Neutrophil (primary cell): Measurements from ENCODE around the gene FAM114A2.

ENCODE experiments used
- H3K27ac ChIP-seq: fragments of 200-600 bp; sonication (generic); 2 replicates; pipeline ENCODE4 v1.5.1; 2016; ENCODE audit warnings: mild to moderate bottlenecking, moderate library complexity
- H3K27me3 ChIP-seq: fragments of 200-600 bp; sonication (generic); 2 replicates; pipeline ENCODE4 v1.6.0; 2016; ENCODE audit warnings: mild to moderate bottlenecking
- H3K36me3 ChIP-seq: fragments of 200-600 bp; sonication (generic); 2 replicates; pipeline ENCODE4 v1.5.1; 2017
- H3K4me1 ChIP-seq, 2 experiments: fragments of 200-600 bp in 1 of 2; sonication (generic) in 1 of 2; 1 replicate in 1 of 2; 2 replicates in 1 of 2; pipeline versions ENCODE4 v1.5.1 to v1.6.1; 2013 to 2016; ENCODE audit warnings: low read depth in 1 of 2, low read length in 1 of 2, mild to moderate bottlenecking in 1 of 2, moderate library complexity in 1 of 2; ENCODE audit not compliant: control insufficient read depth in 1 of 2, insufficient read depth in 1 of 2
- H3K4me3 ChIP-seq, 2 experiments: fragments of 200-600 bp in 1 of 2; sonication (generic) in 1 of 2; 1 replicate in 1 of 2; 2 replicates in 1 of 2; pipeline ENCODE4 v1.5.1; 2013 to 2016; ENCODE audit warnings: low read depth in 1 of 2, low read length in 1 of 2, mild to moderate bottlenecking in 1 of 2, moderate library complexity in 1 of 2
- H3K9me3 ChIP-seq: fragments of 200-600 bp; sonication (generic); 2 replicates; pipeline ENCODE4 v1.5.1; 2016
- TF ChIP-seq, protein P1 (sequence below): fragments of 200-600 bp; sonication (generic); IDR thresholded peaks from 2 replicates; pipeline ENCODE4 v1.5.1; 2016; ENCODE audit warnings: antibody characterized with exemption

Gene FAM114A2

DNA sequence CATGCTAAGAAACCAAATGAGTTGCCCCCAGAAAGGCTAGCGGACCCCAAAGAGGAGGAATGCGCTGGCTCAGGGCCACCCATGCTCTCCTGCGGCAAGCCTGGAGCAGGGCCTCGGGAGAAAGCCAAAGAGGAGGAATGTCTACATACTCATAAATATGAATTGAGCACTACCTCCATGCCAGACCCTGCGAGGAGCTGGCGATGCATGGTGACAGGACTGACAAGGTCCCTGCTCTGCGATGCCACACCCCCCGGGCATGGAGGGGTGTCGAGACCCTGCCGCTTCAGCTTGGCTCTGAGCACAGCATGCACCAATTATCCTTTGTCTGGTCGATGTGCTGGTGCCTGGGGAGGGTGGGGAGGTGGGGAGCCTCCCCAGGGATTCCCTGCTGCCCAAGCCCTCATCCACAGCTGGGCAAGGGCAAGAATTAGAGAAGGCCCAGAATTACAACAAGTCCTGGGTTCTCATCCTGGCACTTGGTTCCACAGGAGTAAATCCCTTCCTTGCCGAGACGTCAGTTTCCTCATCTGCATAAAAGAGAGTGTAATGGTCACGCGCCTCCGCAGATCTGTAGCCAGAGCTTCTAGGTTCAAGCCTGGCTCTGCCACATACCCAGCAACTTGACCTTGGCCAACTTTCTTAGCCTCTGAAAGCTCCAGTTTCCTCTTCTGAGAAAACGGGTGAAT lies 74.4 kb downstream of the FAM114A2 start:
- H3K4me3 ChIP-seq = no peak overlapping the region
- peaks cover 8% of the 10 kb centered on the region for H3K27me3 ChIP-seq
- H3K4me1 ChIP-seq = no peaks in the 10 kb centered on the region
- no peaks in the 10 kb centered on the region for H3K9me3 ChIP-seq
- H3K27ac ChIP-seq = no peak overlapping the region
- no peaks in the 10 kb centered on the region for H3K36me3 ChIP-seq
- TF ChIP-seq, protein P1, sequence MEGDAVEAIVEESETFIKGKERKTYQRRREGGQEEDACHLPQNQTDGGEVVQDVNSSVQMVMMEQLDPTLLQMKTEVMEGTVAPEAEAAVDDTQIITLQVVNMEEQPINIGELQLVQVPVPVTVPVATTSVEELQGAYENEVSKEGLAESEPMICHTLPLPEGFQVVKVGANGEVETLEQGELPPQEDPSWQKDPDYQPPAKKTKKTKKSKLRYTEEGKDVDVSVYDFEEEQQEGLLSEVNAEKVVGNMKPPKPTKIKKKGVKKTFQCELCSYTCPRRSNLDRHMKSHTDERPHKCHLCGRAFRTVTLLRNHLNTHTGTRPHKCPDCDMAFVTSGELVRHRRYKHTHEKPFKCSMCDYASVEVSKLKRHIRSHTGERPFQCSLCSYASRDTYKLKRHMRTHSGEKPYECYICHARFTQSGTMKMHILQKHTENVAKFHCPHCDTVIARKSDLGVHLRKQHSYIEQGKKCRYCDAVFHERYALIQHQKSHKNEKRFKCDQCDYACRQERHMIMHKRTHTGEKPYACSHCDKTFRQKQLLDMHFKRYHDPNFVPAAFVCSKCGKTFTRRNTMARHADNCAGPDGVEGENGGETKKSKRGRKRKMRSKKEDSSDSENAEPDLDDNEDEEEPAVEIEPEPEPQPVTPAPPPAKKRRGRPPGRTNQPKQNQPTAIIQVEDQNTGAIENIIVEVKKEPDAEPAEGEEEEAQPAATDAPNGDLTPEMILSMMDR = no peak

DNA sequence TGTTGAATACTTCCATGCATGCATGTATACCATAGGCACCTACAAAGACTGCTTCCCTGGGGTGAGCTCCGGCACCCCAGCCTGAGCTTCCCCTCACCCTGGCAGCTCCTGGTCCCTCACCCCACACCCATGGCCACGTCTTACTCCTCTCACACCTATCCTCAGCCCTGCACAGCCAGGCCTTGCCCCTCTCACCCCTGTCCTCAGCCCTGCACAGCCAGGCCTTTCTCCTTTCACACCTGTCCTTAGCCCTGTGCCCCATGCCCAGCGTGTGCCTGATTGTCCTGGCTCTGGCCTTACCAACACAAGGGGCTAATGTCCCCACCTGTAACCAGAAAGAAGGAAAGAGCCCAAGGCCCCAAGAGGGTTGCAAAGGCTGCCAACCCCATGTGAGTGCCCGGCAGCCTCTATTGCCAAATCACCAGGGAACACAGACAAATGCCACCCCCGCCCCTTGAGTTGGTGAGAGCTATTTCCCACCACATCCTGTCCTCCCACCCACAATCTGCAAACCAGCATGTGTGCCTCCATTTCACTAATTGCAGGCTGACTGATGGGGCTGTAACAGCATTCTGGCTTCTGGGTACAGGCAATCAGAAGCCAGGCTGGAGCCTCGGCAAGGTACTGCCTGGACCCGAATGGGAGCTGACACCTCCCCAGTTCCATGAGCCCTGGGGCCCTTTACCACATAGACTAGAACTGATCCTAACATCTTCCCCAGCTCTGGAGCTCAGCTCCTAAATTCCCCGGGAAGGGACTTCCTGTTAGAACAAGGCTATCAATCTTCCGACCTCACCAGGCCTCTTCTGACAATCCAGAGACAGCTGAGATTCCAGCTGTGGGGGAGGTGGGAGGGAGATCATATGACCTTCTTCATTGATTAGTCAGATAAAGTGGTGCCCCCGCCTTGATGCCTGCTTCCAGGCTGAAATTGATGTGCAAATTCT lies 78.2 kb downstream of the FAM114A2 start:
- H3K27ac ChIP-seq = no peak overlapping the region
- no peaks in the 10 kb centered on the region for H3K9me3 ChIP-seq
- no peaks in the 10 kb centered on the region for H3K4me1 ChIP-seq
- TF ChIP-seq, protein P1 = no peak
- no peak overlapping the region for H3K4me3 ChIP-seq
- H3K27me3 ChIP-seq = no peaks in the 10 kb centered on the region
- H3K36me3 ChIP-seq = no peaks in the 10 kb centered on the region

DNA sequence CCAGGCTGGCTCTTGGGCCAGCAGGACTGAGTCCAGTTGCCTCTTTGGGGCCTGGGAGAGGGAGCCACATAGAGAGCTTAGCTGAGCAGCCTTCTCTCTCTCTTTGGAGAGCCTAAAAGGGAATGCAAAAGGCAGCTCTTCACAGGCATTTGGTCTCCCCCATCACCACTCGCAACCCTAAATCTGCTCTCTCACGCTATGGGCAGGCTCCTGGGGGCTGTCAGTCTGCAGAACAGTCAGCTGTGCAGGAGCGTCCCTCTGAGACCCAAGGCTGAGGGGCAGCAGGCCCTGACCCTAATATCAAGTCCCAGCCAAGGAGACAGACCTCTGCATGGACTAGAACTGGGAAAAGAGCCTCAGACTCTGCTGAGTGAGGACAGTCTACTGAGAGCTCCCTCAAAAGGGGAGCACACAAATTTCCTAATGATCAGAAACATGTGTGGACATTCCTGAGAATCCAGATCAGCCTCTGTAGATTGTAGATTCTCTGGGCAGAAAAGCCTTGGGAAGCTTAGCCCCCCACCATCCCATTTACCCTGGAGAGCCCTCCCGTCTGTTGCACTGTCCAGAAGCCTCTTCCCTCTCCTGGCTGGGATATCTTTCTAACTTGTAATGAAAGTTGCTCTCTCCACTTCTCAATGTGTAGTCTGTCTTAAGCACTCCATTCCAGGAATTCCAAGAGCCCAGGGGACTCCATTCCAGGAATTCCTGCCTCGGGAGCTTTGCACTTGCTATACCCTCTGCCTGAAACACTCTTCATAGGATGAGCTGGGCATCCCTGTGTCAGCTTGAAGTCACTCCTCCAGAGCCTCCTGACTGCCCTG lies 79.4 kb downstream of the FAM114A2 start:
- TF ChIP-seq, protein P1 = no peak
- H3K4me3 ChIP-seq = no peak overlapping the region
- no peaks in the 10 kb centered on the region for H3K4me1 ChIP-seq
- no peaks in the 10 kb centered on the region for H3K36me3 ChIP-seq
- H3K9me3 ChIP-seq = no peaks in the 10 kb centered on the region
- H3K27ac ChIP-seq = no peak overlapping the region
- H3K27me3 ChIP-seq = no peaks in the 10 kb centered on the region

DNA sequence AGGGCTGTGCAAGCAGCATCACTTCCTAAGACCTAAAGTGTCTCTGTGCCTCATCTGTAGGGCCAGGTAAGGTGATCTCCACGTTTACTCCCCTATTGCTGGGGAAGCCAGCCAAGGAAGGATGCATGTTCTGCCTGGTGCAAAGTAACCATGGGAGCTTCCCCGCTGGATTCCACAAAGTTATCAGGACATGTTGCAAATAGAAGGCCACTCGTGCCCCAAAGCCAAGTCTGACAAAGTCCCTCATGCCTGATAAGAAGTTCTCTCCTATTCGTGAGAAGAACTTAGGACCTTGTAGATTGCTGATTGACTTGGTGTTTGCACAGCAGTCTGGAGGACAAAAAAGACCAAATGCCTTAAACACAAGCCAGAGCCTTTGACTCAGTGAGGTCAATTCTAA lies 81.5 kb downstream of the FAM114A2 start:
- Histone ChIP-seq H3K9me3 (no peaks in the 10 kb centered on the region), H3K27me3 (no peaks in the 10 kb centered on the region), H3K4me1 (no peaks in the 10 kb centered on the region), H3K4me3 (no peak overlapping the region), H3K27ac (no peak overlapping the region), H3K36me3 (no peaks in the 10 kb centered on the region)
- TF ChIP-seq, protein P1 = no peak

DNA sequence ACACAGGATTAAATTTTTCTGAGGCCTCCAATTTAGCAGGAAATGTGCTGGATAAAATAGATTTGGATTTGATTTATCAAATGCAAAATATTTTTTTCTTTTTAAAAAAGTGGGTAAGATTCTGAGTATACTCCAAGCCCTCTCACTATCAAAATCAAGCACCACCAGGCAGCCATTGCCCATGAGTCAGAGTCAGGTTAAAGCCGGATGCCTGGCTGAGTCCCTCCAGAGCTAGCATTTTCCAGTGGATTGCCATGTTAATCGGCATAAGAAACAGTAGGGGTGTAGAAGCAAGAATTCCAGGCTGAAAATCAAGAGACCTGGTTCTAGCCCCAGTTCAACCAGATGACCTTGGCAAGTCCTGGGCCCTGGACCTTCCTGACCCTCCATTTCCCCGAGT lies 85.3 kb downstream of the FAM114A2 start:
- TF ChIP-seq, protein P1 = no peak
- no peaks in the 10 kb centered on the region for H3K27me3 ChIP-seq
- no peaks in the 10 kb centered on the region for H3K9me3 ChIP-seq
- no peaks in the 10 kb centered on the region for H3K36me3 ChIP-seq
- no peak overlapping the region for H3K4me3 ChIP-seq
- H3K4me1 ChIP-seq = no peaks in the 10 kb centered on the region
- H3K27ac ChIP-seq = no peak overlapping the region
